Activated T-cell treated with anti-CD3 and anti-CD28 coated beads for 1 hour (primary cell): ENCODE data around the gene SLC5A10.
"Not testable (repeated sequence)": the region's sequence is repeated elsewhere in the genome, so short reads cannot be mapped to it uniquely, and the experiment has no call there.

Experiments used
- DNase-seq: peaks from one replicate; pipeline ENCODE4 v3.0.0-alpha.2; 2020; ENCODE audit warnings: low read depth

The SLC5A10 gene

DNA sequence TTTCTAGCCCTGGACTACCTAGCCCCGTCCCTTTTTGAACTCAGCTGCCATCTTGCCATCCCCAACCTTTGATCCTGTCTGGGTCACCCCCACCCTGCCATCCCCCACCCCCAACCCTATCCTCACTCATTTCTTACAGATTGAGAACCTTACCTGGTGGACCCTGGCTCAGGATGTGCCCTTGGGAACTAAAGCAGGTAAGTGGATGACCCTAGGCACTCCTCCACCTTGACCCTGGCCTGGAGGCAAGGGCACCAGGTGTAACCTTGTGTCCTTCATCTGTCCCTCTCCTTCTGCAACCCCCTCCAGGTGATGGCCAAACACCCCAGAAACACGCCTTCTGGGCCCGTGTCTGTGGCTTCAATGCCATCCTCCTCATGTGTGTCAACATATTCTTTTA lies 68.1 kb downstream of the SLC5A10 start:
- no peak for DNase-seq

DNA sequence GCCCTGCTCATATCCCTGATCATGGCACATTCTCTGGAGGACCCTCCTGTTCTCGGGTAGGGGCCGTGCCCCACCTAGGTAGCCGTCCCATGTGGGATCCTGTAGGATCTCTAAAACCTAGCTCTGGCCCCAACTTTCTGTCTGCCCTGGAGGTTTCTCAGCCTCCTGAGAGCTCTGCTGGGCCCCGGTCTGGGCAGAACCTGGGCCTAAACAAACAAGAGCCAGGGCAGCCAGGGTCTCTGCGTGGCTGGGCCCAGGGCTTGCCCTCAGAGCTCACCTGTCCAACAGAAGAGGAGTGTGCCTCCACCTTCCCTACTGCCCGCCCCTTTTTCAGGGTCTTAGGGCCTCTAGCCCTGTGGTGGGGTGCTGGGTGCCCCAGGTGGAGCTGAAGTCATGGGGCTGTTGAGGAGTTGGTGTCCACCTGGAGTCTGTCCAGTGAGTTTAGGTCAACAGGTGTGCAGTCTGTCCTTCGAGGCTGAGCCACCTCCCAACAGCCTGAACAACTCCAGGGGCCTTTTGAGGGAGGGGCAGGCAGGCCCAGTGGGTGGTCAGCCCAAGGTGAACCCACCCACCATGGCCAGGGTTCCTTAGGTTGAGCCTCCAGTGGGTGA lies 69.2 kb downstream of the SLC5A10 start:
- DNase-seq: not testable (repeated sequence)

DNA sequence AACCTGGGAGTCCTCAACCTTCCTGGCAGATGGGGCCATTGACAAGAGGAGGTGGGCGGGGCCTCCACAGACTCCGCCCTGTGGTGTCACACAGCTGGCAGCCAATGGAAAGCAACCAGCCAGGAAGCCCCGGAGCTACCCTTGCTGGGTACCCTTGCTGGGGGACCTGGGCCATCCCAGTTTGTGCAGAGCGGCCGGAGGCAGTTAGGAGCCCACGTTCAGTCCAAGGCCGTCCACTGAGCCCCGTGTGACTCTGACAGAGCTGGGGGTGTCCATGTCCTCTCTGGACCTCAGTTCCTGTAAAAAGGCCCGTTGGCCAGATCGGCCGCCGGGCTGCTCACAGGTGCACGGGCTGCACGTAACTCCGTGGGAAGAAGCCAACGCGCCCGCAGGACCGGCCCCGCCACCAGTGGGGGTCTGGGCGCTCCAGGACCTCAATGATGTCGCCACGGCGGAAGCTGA lies 69.7 kb downstream of the SLC5A10 start:
- peak; percentile 35 for DNase-seq

DNA sequence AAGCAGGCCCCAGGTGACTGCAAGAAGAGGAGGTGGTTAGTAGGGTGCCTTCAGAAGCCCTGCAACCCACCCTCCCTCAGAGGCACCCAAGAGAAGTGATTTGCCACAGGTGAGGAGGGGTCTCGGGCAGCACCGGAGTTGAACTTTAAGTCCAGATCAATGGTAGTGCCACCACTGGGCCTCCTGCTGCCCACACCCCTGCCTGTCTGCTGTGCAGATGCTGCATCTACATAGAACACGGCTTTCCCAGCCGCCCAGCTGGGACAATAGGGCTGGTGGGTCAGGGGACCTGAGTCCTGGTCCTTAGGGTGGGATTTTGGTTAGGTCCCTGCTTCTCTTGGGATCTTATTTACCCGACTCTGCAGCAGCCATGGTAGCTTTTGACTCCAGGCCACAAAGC lies 70.2 kb downstream of the SLC5A10 start:
- DNase-seq: no peak

GRCh38 chr17:19022747-19023146 lies 70.8 kb downstream of the SLC5A10 start:
- DNase-seq: no peak

GRCh38 chr17:19023209-19023999 lies 71.4 kb downstream of the SLC5A10 start:
- DNase-seq: no peak

GRCh38 chr17:19024101-19025078 lies 72.4 kb downstream of the SLC5A10 start:
- DNase-seq: no peak

GRCh38 chr17:19028671-19029070 lies 76.7 kb downstream of the SLC5A10 start:
- not testable (repeated sequence) for DNase-seq

GRCh38 chr17:19029740-19030139 lies 77.8 kb downstream of the SLC5A10 start:
- not testable (repeated sequence) for DNase-seq

DNA sequence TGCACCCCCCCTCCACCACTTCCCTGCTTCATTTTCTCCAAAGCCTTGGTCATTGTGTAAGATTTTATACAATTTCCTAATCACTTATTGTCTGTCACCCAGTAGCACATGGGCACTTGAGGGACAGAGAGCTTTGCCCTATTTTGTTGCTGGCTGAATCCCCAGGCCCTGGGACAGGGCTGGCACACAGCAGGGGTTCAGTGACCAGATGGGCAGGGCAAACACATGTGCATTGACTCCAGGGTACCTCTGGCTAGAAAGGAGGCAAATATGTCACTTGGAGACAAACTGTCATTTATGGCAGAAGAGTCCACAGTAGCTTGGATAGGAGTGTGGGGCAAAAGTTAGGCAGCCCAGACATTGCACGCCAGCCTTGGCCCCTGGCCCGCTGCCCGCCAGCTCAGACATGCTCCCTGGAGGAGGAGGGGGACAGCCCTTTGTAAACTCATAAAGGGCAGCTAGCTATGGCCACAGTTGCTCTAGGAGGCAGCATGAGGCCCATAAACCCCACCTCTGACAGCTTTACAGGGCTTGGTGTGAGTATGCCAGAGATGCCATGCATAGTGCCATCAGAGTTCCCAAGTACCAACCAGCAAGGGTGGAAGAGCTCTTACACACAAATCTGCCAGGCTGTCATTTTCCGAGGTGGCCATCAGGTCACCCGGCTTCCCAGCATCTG lies 78.9 kb downstream of the SLC5A10 start:
- DNase-seq: not testable (repeated sequence)

DNA sequence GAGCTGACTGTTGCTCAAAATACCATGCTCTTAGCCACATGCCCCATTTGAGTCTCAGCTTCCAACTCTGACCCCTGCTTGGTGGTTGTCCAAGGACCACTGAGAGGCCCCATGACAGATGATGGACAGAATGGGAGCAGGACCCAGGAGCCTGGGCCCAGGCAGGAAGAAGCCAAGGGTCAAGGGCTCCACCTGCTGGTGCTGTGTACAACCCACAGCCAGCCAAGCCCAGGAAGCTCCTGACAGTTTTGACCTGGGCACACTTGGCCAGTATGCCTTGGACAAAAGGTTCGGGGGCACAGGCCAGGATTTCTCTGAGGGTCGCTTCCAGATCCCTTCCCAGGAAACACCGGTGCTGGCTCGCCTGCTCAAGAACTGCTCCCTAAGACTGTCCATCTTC lies 79.8 kb downstream of the SLC5A10 start:
- DNase-seq: not testable (repeated sequence)

DNA sequence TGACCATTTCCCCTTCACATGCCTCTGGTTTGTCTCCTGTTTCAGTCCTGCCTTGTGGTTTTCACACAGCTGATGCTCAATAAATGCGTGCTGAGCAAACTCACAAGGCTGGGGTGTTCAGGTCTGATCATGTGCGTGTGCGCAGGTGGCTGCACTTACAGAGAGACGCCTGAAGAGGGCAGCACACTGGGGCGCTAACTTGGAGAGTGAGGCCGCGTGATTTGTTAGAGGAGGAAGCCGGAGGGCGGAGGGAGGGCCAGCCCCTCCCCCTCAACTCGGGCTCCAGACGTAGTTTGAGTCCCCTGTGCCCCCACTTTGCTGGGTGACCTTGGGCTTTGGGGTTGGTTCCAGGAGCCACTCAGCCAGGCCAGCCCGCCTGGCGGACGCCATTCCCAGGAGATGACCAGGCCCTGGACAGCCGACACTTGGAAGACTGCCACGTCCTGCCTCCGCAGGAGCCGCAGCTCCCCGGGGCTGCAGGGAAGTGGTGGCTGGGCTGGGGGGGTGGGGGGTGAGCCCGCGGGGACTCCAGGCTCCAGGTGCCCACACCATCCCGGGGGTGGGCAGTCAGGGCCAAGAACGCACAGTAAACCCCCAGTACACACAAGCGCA lies 80.5 kb downstream of the SLC5A10 start:
- DNase-seq: not testable (repeated sequence)

- not testable (repeated sequence) for DNase-seq
Measured at GRCh38 chr17:19036186-19036585, 84.2 kb downstream of the SLC5A10 start.

- DNase-seq: not testable (repeated sequence)
Measured at GRCh38 chr17:19037547-19037946, 85.6 kb downstream of the SLC5A10 start.

DNA sequence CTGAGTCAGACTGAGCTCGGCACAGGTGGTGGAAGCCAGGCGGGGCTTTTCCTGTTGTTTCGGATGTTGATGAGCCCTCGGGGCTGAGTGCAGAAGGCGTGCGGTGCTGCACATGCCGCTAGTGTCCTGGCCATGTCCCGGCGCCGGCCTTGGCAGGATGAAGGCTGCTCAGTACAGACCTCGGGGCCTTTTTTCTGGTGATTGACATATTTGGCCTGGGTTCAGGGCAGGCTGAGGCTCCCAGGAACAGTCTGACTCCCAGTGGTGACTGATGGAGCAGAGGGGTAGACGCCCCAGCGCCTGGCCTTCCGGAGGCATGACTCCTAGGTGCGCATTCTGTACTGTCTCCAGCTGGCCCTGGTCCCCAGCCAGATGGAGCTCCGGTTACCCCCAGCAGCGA lies 86.0 kb downstream of the SLC5A10 start:
- DNase-seq: not testable (repeated sequence)

GRCh38 chr17:19038730-19039129 lies 86.8 kb downstream of the SLC5A10 start:
- DNase-seq: not testable (repeated sequence)

GRCh38 chr17:19040350-19040749 lies 88.4 kb downstream of the SLC5A10 start:
- not testable (repeated sequence) for DNase-seq

DNA sequence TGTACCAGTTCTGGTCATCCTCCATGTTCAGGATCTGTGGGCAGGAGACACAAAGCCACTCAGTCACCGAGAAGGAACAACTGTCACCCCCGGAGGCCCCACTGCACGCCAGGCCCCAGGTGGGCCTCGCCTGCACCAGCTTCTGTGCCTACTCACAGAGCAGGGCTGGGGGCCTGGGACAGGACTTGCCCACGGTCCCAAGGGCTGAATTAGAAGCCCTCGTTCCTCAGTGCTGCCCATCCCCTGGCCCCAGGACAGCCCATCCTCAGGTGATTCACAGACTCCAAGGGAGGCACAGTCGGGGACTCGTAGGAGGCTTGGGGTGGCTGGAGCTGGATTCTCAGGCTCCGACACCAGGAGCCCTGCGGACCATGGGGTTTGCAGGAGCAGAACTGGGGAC lies 89.9 kb downstream of the SLC5A10 start:
- not testable (repeated sequence) for DNase-seq

GRCh38 chr17:19042369-19042768 lies 90.4 kb downstream of the SLC5A10 start:
- not testable (repeated sequence) for DNase-seq

- DNase-seq: not testable (repeated sequence)
Measured at GRCh38 chr17:19043032-19043431, 91.1 kb downstream of the SLC5A10 start.

GRCh38 chr17:19044643-19045042 lies 92.7 kb downstream of the SLC5A10 start:
- not testable (repeated sequence) for DNase-seq
